Measurements from ENCODE around the gene PRCP.

PRCP gene

DNA sequence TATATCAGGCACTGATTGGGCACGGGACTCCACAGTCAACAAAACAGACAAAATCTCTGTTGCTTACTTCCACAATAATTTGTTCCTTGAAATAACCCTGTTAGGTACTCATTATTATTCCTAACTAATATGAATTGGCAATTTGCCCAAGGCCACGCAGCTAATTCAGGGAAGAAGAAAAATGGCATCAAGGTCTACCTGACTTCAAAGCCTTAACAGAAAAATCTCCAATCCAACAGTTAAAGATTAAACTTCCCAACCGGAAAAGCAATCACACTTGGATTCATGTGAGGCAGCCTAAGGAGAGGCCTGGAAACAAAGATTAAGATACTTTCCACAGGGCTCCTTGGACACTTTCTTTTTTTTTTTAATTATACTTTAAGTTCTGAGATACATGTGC lies 68.9 kb downstream of the PRCP start:
- no peak overlapping the region for H3K4me3 Mint-ChIP-seq
- no peaks in the 10 kb centered on the region for H3K27me3 Mint-ChIP-seq
- peaks cover 30% of the 10 kb centered on the region for H3K36me3 Mint-ChIP-seq
- no peaks in the 10 kb centered on the region for H3K4me1 Mint-ChIP-seq
- no peaks in the 10 kb centered on the region for H3K9me3 Mint-ChIP-seq
- H3K27ac Mint-ChIP-seq: no peak overlapping the region

DNA sequence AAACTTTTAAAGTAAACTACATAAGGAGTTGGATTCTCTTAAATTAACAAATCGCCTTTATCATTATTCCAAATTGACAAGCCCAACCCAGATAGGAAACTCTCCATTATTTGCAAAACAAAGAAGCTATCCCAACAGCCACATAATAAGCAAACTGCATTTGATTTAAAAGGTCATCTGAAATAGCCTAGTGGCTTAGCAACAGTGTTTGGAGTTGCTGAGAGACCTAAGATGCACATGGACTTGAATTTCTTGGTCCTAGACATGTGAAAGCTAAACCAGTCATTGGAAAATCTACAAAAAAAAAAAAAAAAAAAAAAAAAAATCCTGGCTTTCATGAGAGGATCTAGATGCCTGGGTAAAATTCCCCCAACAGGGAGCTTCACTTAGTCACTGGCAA lies 69.5 kb downstream of the PRCP start:
- peaks cover 28% of the 10 kb centered on the region for H3K36me3 Mint-ChIP-seq
- H3K4me3 Mint-ChIP-seq: no peak overlapping the region
- no peaks in the 10 kb centered on the region for H3K9me3 Mint-ChIP-seq

DNA sequence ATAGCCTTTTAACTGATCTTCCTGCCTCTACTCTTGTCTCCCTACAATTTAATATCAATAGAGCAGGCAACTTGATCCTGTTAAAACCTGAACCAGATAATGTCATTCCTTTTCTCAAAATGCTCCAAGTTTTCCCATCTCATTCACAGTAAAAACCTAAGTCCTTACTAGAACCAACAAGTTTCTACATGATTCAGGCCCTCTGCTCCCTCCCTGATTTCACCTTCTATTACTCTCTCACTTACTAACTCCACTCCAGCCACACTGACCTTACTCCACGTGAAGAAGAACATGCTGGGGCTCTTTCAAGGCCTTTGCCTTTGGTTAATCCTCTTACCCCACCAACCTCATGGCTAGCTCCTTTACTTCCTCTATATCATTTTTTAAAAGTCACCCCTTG lies 71.1 kb downstream of the PRCP start:
- no peaks in the 10 kb centered on the region for H3K4me1 Mint-ChIP-seq
- no peaks in the 10 kb centered on the region for H3K9me3 Mint-ChIP-seq
- H3K36me3 Mint-ChIP-seq: peaks cover 25% of the 10 kb centered on the region
- H3K27ac Mint-ChIP-seq: no peak overlapping the region
- no peaks in the 10 kb centered on the region for H3K27me3 Mint-ChIP-seq
- H3K4me3 Mint-ChIP-seq: no peak overlapping the region

More for the DNA sequence above, 69.5 kb downstream of the PRCP start:
- no peaks in the 10 kb centered on the region for H3K4me1 Mint-ChIP-seq
- H3K27me3 Mint-ChIP-seq: no peaks in the 10 kb centered on the region
- no peak overlapping the region for H3K27ac Mint-ChIP-seq

DNA sequence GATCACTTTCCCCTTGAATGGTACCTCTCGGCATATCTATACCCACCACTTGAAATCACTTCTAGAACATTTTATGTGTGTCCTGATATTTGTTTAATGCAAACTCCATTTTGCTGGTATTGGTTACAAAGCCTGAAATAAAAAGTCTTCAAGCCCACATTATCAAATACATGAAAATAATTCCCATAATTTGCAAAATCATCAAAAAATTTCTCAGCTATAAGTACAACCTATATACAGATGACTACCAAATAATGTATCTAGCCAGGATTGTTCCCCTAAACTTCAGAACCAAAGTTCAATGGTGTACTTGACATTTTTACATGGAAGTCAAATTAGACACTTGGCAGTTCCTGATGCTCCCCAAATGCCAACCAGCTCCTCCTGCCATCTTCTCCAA lies 71.8 kb downstream of the PRCP start:
- Mint-ChIP-seq H3K36me3 (peaks cover 25% of the 10 kb centered on the region), H3K4me3 (no peak overlapping the region), H3K27ac (no peak overlapping the region), H3K4me1 (no peaks in the 10 kb centered on the region), H3K9me3 (no peaks in the 10 kb centered on the region), H3K27me3 (no peaks in the 10 kb centered on the region)

DNA sequence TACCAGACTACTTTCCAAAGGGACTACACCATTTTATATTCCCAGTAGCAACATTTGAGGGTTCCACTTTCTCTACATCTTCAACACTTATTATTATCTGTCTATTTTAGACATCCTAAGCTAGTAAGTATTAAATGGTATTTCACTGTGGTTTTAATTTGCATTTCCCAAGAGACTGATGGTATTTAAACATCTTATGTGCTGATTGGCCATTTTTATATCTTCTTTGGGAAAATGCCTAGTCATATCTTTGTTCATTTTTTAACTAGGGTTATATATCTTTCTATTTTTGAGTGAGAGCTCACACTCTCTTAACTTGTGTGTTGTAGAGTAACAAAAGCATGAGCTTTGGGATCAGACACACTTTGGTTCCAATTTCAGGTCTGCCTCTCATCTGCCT lies 73.7 kb downstream of the PRCP start:
- H3K36me3 Mint-ChIP-seq: peaks cover 19% of the 10 kb centered on the region
- no peak overlapping the region for H3K27ac Mint-ChIP-seq
- no peaks in the 10 kb centered on the region for H3K4me1 Mint-ChIP-seq
- H3K9me3 Mint-ChIP-seq: no peaks in the 10 kb centered on the region
- no peaks in the 10 kb centered on the region for H3K27me3 Mint-ChIP-seq
- no peak overlapping the region for H3K4me3 Mint-ChIP-seq

DNA sequence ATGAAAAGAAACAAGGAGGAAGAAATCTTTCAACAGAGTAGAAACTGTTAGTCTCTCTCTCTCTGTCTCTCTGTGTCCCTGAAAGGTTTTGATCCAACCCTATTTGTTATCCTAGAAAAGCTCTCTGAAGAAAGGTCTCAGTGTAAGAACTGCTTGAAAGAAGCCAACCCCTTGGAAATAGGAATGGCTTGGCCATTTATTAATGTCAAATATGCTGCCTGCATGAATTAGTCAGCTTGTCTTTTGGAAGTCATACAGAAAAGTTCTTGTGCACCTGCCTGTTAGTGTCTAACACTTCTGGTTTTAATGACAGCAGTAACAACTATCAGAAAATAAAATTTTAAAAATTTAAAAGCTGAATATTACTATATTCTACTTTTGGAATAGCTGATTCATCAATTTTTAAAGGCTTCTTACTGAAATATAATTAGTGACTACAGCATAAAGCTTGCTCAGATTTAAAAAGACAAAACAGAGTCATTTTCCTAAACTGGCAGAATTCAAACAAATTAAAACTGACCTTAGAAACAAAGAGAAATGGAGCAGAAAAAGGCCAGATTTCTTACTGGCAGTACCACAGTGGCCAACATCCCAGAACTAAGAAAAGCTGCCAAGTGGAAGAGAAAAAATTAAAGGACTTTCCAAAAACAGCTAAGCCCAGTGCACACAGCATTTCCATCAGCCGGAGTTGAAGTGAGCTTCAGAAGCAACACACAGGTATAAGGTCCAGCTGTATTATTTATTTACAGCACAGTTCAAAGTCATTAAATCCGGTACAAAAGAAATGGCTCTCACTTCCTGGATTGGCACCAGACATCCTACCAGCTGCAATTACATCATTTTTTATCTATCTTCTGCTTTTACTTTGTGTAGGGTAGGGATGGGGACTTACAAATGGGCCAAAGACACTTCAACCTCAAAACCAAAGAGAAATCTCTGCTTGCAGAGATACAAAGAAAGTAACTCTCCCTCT lies 76.3 kb downstream of the PRCP start:
- Mint-ChIP-seq H3K4me1 (no peaks in the 10 kb centered on the region), H3K9me3 (no peaks in the 10 kb centered on the region)

DNA sequence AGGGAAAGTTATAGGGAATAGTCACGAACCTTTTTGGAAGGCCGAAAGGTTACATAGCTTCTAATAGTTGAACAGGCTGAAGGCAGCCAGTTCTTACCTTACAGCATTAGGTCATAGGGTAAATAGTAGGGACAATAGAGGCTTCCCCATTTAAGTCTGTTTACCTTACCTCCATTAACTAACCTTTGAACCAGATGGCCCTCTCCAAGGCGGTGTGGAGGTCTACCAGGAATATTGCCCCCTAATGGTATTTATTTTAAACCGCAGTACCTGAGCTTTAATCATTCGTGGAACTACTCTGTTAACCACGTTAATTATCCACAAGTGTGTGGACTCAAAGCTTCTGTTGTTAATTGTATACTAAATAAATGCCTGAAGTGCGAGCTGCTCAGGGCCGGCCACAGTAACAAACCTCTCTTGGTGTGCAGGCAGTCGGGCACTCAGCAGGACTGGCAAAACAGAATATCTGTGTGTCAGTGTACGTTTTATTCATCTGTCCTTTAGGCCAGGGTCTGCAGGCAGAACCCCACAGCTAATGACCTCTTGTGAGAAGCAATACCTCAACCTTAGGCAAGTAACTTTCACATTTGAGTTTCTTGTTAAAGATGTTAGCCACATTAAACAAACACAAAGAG lies 81.7 kb downstream of the PRCP start:
- Mint-ChIP-seq H3K27ac (no peak overlapping the region), H3K27me3 (peaks cover 3% of the 10 kb centered on the region), H3K9me3 (no peaks in the 10 kb centered on the region), H3K4me3 (no peak overlapping the region), H3K4me1 (no peaks in the 10 kb centered on the region), H3K36me3 (peaks cover 3% of the 10 kb centered on the region)

More for the DNA sequence above, 76.3 kb downstream of the PRCP start:
- Mint-ChIP-seq H3K27me3 (no peaks in the 10 kb centered on the region), H3K27ac (no peak overlapping the region), H3K36me3 (peaks cover 14% of the 10 kb centered on the region), H3K4me3 (no peak overlapping the region)

DNA sequence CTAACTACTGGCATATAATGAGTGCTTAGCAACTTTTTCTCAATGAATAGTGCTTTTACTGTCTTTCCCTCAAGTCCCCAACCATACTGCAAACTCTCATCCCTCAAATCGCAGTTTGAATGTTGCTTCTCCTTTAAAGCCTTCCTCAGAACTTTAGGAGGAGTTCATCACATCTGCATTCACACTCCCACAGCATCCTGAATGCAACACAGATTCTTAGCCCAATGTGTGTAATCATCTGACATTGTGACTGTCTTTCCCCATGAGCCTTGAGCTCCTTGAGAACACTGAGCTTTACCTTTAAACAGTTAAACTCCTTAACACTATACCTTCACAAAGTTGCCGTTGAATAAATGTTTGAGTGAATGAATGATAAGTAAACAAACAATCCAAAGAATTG lies 84.8 kb downstream of the PRCP start:
- H3K4me1 Mint-ChIP-seq: no peaks in the 10 kb centered on the region
- no peak overlapping the region for H3K27ac Mint-ChIP-seq
- peaks cover 5% of the 10 kb centered on the region for H3K27me3 Mint-ChIP-seq
- no peak overlapping the region for H3K4me3 Mint-ChIP-seq
- H3K9me3 Mint-ChIP-seq: no peaks in the 10 kb centered on the region
- H3K36me3 Mint-ChIP-seq: no peaks in the 10 kb centered on the region

DNA sequence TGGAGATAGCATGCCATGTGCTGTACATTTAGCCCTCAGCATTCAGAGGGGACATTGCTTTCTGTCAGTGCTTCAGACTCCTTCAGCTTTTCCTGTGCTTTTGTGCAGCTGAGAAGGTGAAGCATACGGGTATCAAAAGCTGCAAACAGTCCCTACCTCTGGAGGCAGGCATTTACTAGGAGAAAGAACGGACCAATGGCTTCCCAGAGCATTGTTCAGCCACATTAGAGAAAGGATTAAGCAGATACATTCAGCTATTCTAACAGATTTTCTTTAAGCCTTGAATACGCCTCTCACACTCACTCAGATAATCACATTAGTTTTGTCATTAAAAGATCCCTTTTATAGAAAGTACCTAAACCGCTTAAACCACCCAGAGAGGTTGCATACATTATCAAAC lies 85.9 kb downstream of the PRCP start:
- H3K4me1 Mint-ChIP-seq: no peaks in the 10 kb centered on the region
- H3K36me3 Mint-ChIP-seq: no peaks in the 10 kb centered on the region
- H3K4me3 Mint-ChIP-seq: no peak overlapping the region
- peaks cover 7% of the 10 kb centered on the region for H3K27me3 Mint-ChIP-seq
- H3K9me3 Mint-ChIP-seq: no peaks in the 10 kb centered on the region
- no peak overlapping the region for H3K27ac Mint-ChIP-seq

DNA sequence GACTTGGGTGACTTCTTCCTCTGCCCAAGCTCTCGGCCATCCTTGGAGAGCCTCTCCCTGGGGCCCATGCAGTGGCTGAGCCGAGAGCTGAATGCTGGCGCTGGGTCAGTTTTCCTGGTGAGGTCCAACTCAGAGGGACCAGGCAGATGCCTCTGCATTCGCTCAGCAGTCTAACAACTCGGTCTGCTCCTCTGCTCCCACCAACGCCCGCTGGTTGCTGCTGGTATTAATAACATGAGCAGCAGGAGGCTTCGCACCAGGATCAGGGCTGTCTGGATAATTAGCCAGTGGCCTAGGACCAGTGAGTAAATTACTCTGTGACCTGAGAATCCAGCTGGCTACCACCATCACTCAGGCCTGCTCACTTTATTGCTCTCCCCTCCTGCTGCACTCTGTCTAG lies 88.9 kb downstream of the PRCP start:
- Mint-ChIP-seq H3K27me3 (peaks cover 12% of the 10 kb centered on the region), H3K27ac (no peak overlapping the region), H3K4me3 (no peak overlapping the region), H3K9me3 (no peaks in the 10 kb centered on the region), H3K36me3 (no peaks in the 10 kb centered on the region), H3K4me1 (no peaks in the 10 kb centered on the region)

DNA sequence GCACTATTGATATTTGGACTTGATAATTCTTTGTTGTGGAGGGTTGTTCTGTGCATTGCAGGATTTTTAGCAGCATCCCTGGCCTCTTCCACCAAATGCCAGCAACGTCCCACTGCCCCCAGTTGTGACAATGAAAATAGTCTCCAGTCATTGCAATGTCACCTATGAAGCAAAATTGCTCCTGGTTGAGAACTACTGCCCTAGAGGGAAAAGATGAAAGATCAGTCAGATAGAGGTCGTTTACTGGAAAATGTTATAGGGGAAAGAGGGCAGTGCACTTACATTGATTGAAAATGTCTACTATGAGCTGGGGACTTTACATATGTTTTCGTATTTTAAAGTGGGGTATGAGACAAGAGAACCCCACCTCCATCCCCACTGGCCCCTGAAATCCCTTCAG lies 89.5 kb downstream of the PRCP start:
- Mint-ChIP-seq H3K9me3 (no peaks in the 10 kb centered on the region), H3K27me3 (peaks cover 14% of the 10 kb centered on the region), H3K4me3 (no peak overlapping the region), H3K36me3 (no peaks in the 10 kb centered on the region), H3K4me1 (no peaks in the 10 kb centered on the region), H3K27ac (no peak overlapping the region)

DNA sequence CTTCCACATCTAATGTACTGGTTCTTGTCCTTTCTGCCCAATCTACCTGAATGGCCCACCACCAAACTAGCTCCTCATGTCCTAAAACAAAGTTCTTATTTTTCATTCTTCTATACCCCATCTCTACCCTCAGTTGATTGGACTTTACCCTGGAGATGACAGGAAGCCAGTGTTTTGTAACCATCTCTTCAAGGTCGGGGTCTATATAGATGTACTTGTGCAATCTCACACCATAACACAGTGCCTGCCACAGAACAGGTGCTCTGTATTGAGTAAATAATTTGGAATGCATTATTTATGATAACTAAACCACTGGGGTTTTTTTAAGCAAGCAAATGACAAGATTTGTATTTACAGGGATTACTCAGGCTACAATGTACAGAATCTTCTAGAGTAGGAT lies 89.9 kb downstream of the PRCP start:
- Mint-ChIP-seq H3K9me3 (no peaks in the 10 kb centered on the region), H3K4me1 (no peaks in the 10 kb centered on the region), H3K27me3 (peaks cover 16% of the 10 kb centered on the region), H3K36me3 (no peaks in the 10 kb centered on the region), H3K27ac (no peak overlapping the region), H3K4me3 (no peak overlapping the region)

DNA sequence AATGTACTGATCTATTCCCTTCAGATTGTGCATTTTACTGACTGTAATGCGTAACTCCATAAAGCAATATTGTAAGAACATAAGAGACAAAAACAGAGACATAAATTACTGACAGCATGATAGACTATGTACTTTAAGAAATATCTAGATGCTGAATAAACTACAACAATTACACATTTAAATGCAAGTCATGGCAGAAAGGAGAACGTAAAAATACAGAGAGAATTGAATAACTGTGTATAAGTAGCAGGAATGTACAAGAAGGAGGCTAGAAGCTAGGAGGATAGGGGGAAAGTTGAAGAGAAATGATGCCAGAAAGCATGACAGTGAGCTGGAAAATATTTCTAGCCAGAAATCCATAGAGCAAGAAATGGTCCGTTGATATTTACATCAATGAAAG lies 92.6 kb downstream of the PRCP start:
- Mint-ChIP-seq H3K27ac (no peak overlapping the region), H3K36me3 (no peaks in the 10 kb centered on the region), H3K4me3 (no peak overlapping the region), H3K4me1 (no peaks in the 10 kb centered on the region), H3K9me3 (no peaks in the 10 kb centered on the region), H3K27me3 (peaks cover 17% of the 10 kb centered on the region)

DNA sequence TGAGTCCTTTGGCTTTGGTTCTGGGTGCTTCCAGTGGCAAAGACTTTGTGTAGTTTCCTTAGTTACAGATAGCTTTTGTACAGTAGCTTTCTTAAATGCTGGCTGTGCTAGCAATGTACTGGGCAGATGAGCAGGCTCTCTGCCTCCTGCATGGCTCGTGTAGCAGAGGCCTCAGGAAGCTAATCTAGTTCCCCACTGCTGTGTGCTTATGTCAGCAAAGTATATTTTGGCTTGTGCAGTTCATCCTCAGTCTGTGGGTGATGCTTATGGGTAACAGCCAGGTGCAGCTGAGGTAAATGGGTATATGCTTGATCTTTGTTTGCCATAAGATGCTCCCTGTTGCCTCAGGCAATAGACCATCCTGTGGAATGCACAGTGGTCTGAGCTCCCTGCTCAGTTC lies 97.5 kb downstream of the PRCP start:
- H3K9me3 Mint-ChIP-seq: no peaks in the 10 kb centered on the region
- H3K4me1 Mint-ChIP-seq: no peaks in the 10 kb centered on the region
- no peak overlapping the region for H3K4me3 Mint-ChIP-seq
- no peak overlapping the region for H3K27ac Mint-ChIP-seq
- H3K36me3 Mint-ChIP-seq: no peaks in the 10 kb centered on the region
- peaks cover 15% of the 10 kb centered on the region for H3K27me3 Mint-ChIP-seq

DNA sequence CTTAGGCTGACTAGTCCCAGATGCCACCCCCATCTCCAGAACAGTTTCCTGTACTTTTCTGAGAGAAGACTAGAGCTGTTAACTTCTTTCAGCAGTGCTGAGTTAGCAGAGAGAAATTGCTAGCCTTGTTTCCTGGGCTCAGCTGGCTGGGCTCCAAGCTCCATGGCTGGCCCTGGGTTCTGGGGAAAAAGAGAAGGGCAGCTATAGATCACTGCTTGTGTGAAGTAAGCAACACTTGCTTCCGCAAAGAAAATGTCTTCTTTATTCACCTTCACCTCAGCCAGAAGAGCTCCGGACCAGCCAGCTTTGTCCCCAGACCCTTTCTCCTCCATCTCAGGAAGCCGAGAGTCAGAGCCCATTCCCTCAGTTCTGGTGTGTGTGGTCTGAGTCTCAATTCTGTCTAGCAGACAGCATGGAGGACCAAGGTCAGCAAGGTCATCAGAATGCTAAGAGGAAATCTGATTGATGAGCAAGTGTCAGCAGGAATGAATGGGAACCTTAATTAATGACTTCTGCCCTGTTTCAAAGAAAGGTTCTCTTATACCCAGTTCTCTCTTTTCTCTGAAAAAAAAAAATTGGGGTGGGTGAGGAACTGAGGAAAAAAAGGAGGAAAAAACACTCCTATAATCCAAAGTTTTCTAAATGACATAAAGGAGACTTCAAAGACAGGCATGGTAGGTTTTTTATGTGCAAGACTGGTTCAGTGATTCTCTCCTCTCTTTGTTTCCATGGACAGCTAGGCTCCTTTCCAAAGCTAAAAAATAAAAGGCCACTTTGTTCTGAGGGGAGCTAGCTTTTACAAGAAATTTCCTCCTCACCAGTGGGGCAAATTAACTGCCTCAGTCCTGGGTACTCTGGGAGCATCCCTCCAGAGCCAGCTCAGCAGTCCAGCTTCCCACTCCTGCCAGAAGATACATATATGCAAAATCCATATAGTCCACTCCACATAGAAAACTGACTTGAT lies 103.0 kb downstream of the PRCP start:
- Mint-ChIP-seq H3K36me3 (no peaks in the 10 kb centered on the region), H3K27me3 (no peaks in the 10 kb centered on the region), H3K27ac (no peak overlapping the region), H3K9me3 (no peaks in the 10 kb centered on the region), H3K4me1 (no peaks in the 10 kb centered on the region), H3K4me3 (no peak overlapping the region)
